OCI-LY3 (cell line): ENCODE results near the gene ZC3H10.

ENCODE experiments used
- CTCF ChIP-seq: fragments of 200-600, 300-600 bp; sonication (generic); IDR thresholded peaks from 2 replicates; pipeline ENCODE4 v1.5.1; 2014; ENCODE audit warnings: antibody characterized with exemption, low read length, low read depth
- EZH2phosphoT487 ChIP-seq: fragments of 200-600 bp; shearing (Covaris generic); IDR thresholded peaks from 2 replicates; pipeline ENCODE4 v1.6.1; 2018; ENCODE audit warnings: antibody characterized with exemption, mixed run types, low read depth

GRCh38 chr12:56116267-56117081, 1.6 kb upstream of the ZC3H10 start, which contains the start of gene RPL41:
- TF ChIP-seq CTCF, result no peak
- no peak for TF ChIP-seq EZH2phosphoT487
